Neural progenitor cell (in vitro differentiated cells): ENCODE results near the gene PRCC. TPM values are rescaled to one million over a fixed set of nuclear protein-coding genes. Genes with fewer than 3 reads are reported as not detected.

Source experiments
- DNase-seq: peaks from one replicate; pipeline ENCODE4 v3.0.0-alpha.2; 2016; ENCODE audit warnings: low spot score
- H2AFZ ChIP-seq: fragments of 200-600 bp; sonication (generic); replicated peaks from 2 replicates; pipeline ENCODE4 v1.6.1; 2016; ENCODE audit warnings: antibody characterized with exemption
- H3F3A ChIP-seq: fragments of 200-600 bp; sonication (generic); 2 replicates; pipeline ENCODE4 v1.6.1; 2016; ENCODE audit warnings: antibody characterized with exemption, low read depth
- H3K27ac ChIP-seq: fragments of 200-600 bp; sonication (generic); 2 replicates; pipeline ENCODE4 v1.5.1; 2016; ENCODE audit warnings: mild to moderate bottlenecking
- H3K27me3 ChIP-seq: fragments of 200-600 bp; sonication (generic); 2 replicates; pipeline ENCODE4 v1.6.1; 2016; ENCODE audit warnings: mild to moderate bottlenecking, moderate library complexity
- H3K36me3 ChIP-seq: fragments of 200-600 bp; sonication (generic); 2 replicates; pipeline ENCODE4 v1.5.1; 2016
- H3K4me1 ChIP-seq: fragments of 200-600 bp; sonication (generic); 2 replicates; pipeline ENCODE4 v1.6.1; 2016; ENCODE audit warnings: mixed run types
- H3K4me2 ChIP-seq: fragments of 200-600 bp; sonication (generic); 2 replicates; pipeline ENCODE4 v1.6.1; 2016
- H3K4me3 ChIP-seq: fragments of 200-600 bp; sonication (generic); 2 replicates; pipeline ENCODE4 v1.5.1; 2016
- H3K79me2 ChIP-seq: fragments of 200-600 bp; sonication (generic); 2 replicates; pipeline ENCODE4 v1.6.1; 2016; ENCODE audit warnings: low read depth
- H3K9ac ChIP-seq: fragments of 200-600 bp; sonication (generic); 2 replicates; pipeline ENCODE4 v1.6.1; 2016
- H3K9me3 ChIP-seq: fragments of 200-600 bp; sonication (generic); 2 replicates; pipeline ENCODE4 v1.5.1; 2016; ENCODE audit warnings: low read depth
- H4K20me1 ChIP-seq: fragments of 200-600 bp; sonication (generic); 2 replicates; pipeline ENCODE4 v1.6.1; 2016; ENCODE audit warnings: low read depth
- H3K27ac Mint-ChIP-seq: 3 replicates; pipeline ENCODE4 v1.8.0; 2021; ENCODE audit warnings: mixed read lengths
- H3K27me3 Mint-ChIP-seq: 2 replicates; pipeline ENCODE4 v1.8.0; 2022; ENCODE audit warnings: low read depth, mild to moderate bottlenecking, inconsistent platforms, moderate library complexity, mixed read lengths; ENCODE audit not compliant: insufficient read depth
- H3K36me3 Mint-ChIP-seq: 3 replicates; pipeline ENCODE4 v1.8.0; 2021; ENCODE audit warnings: mixed read lengths
- H3K4me1 Mint-ChIP-seq: 3 replicates; pipeline ENCODE4 v1.8.0; 2021; ENCODE audit warnings: mixed read lengths
- H3K4me3 Mint-ChIP-seq: 3 replicates; pipeline ENCODE4 v1.8.0; 2021; ENCODE audit warnings: mild to moderate bottlenecking, moderate library complexity, mixed read lengths
- H3K9me3 Mint-ChIP-seq: 3 replicates; pipeline ENCODE4 v1.8.0; 2020; ENCODE audit warnings: mixed read lengths
- EZH2 ChIP-seq: fragments of 200-600 bp; sonication (generic); IDR thresholded peaks from 2 replicates; pipeline ENCODE4 v1.6.1; 2017; ENCODE audit warnings: antibody characterized with exemption, mild to moderate bottlenecking, moderate library complexity
- EZH2phosphoT487 ChIP-seq: fragments of 200-600 bp; sonication (generic); IDR thresholded peaks from 2 replicates; pipeline ENCODE4 v1.6.1; 2017; ENCODE audit warnings: antibody characterized with exemption
- total RNA-seq: library from RNA; depleted of rRNA; stranded (reverse); fragments of >200 nt; gene quantifications from 2 replicates; pipeline ENCODE4 v1.2.3, GENCODE V29; 2015; ENCODE audit warnings: low replicate concordance
- TF ChIP-seq, protein P1 (sequence below): fragments of 200-600 bp; sonication (generic); IDR thresholded peaks from 2 replicates; pipeline ENCODE4 v1.5.1; 2017; ENCODE audit warnings: antibody characterized with exemption, mild to moderate bottlenecking

Gene PRCC
- total RNA-seq, 1 donor from 2014 or later = 30.1 TPM

DNA sequence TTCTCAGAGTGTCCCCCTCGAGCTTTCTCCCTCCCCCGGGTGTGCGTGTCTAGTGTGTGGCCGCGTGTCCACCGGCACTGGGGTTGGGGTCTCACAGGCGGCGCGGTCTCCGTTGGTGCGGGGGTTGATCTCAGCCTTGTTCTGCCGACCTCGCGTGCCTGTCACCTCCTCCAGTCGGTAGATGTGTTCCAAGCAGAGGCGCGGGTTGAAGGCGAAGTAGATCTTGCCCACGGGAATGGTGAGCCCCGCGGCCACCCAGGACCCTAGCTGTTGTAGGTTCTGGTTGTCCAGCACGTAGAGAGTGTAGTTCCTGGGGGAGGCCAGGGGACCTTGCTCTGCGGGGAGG is 81.8 kb downstream of the PRCC start:
- Histone ChIP-seq H3K79me2 (no peaks in the 10 kb centered on the region), H3K36me3 (no peaks in the 10 kb centered on the region), H3K27ac (no peak overlapping the region), H3K9ac (no peak overlapping the region), H2AFZ (peak overlapping the region; percentile 69), H3K27me3 (peaks cover 100% of the 10 kb centered on the region), H3F3A (no peaks in the 10 kb centered on the region), H3K9me3 (no peaks in the 10 kb centered on the region), H3K4me1 (peaks cover 19% of the 10 kb centered on the region), H3K4me2 (peak overlapping the region; percentile 68), H4K20me1 (peaks cover 8% of the 10 kb centered on the region), H3K4me3 (peak overlapping the region; percentile 24)
- Mint-ChIP-seq H3K27ac (no peak overlapping the region), H3K27me3 (peaks cover 74% of the 10 kb centered on the region), H3K36me3 (no peaks in the 10 kb centered on the region), H3K9me3 (no peaks in the 10 kb centered on the region), H3K4me1 (peaks cover 22% of the 10 kb centered on the region), H3K4me3 (no peak overlapping the region)
- DNase-seq = no peak
- TF ChIP-seq, protein P1, sequence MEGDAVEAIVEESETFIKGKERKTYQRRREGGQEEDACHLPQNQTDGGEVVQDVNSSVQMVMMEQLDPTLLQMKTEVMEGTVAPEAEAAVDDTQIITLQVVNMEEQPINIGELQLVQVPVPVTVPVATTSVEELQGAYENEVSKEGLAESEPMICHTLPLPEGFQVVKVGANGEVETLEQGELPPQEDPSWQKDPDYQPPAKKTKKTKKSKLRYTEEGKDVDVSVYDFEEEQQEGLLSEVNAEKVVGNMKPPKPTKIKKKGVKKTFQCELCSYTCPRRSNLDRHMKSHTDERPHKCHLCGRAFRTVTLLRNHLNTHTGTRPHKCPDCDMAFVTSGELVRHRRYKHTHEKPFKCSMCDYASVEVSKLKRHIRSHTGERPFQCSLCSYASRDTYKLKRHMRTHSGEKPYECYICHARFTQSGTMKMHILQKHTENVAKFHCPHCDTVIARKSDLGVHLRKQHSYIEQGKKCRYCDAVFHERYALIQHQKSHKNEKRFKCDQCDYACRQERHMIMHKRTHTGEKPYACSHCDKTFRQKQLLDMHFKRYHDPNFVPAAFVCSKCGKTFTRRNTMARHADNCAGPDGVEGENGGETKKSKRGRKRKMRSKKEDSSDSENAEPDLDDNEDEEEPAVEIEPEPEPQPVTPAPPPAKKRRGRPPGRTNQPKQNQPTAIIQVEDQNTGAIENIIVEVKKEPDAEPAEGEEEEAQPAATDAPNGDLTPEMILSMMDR = no peak
- TF ChIP-seq EZH2 (peak; percentile 54), EZH2phosphoT487 (no peak)

Other genes with a start within 250 kb of the PRCC start
- gene IQGAP3, start 195.0 kb upstream of the PRCC start, total RNA-seq = 31.5 and 59.2 TPM in 2 replicates
- not detected in 2 replicates for gene TTC24, start 187.8 kb upstream of the PRCC start, total RNA-seq
- 32.8 and 51.3 TPM in 2 replicates for gene NAXE, start 175.8 kb upstream of the PRCC start, total RNA-seq
- gene GPATCH4, start 166.1 kb upstream of the PRCC start, total RNA-seq = 17.2 and 18.6 TPM in 2 replicates
- 0.65 TPM in 1 of 2 replicates, not detected in the other for gene HAPLN2, start 148.1 kb upstream of the PRCC start, total RNA-seq
- gene BCAN, start 125.4 kb upstream of the PRCC start, total RNA-seq = 0.46 TPM in 1 of 2 replicates, not detected in the other
- 83.8 and 219 TPM in 2 replicates for gene NES, start 90.1 kb upstream of the PRCC start, total RNA-seq
- gene CRABP2, start 62.0 kb upstream of the PRCC start, total RNA-seq = 110 and 156 TPM in 2 replicates
- 21.4 and 26.5 TPM in 2 replicates for gene METTL25B, start 39.1 kb upstream of the PRCC start, total RNA-seq
- gene ISG20L2, start 38.8 kb upstream of the PRCC start, total RNA-seq = 17.4 and 23.7 TPM in 2 replicates
- 21.4 and 24.7 TPM in 2 replicates for gene MRPL24, start 26.4 kb upstream of the PRCC start, total RNA-seq
- gene HDGF, start 15.9 kb upstream of the PRCC start, total RNA-seq = 246 and 366 TPM in 2 replicates
- 1.2 TPM in 1 of 2 replicates, not detected in the other for gene SH2D2A, start 49.3 kb downstream of the PRCC start, total RNA-seq
- not detected in 2 replicates for gene INSRR, start 91.6 kb downstream of the PRCC start, total RNA-seq
- 0.15 TPM in 1 of 2 replicates, not detected in the other for gene NTRK1, start 93.3 kb downstream of the PRCC start, total RNA-seq
- 0.06 TPM in 1 of 2 replicates, not detected in the other for gene PEAR1, start 126.2 kb downstream of the PRCC start, total RNA-seq
- not detected in 2 replicates for gene LRRC71, start 153.1 kb downstream of the PRCC start, total RNA-seq